Left forelimb (tissue), 1 donor: ENCODE results near the gene CA5A.
"Not testable (repeated sequence)": the region's sequence is repeated elsewhere in the genome, so short reads cannot be mapped to it uniquely, and the experiment has no call there.

Experiments used
- DNase-seq: peaks from one replicate; pipeline ENCODE4 v3.0.0-alpha.2; 2018; ENCODE audit warnings: low spot score

The CA5A gene

GRCh38 chr16:87947356-87948118 lies 11.2 kb upstream of the CA5A start:
- DNase-seq, result no peak

DNA sequence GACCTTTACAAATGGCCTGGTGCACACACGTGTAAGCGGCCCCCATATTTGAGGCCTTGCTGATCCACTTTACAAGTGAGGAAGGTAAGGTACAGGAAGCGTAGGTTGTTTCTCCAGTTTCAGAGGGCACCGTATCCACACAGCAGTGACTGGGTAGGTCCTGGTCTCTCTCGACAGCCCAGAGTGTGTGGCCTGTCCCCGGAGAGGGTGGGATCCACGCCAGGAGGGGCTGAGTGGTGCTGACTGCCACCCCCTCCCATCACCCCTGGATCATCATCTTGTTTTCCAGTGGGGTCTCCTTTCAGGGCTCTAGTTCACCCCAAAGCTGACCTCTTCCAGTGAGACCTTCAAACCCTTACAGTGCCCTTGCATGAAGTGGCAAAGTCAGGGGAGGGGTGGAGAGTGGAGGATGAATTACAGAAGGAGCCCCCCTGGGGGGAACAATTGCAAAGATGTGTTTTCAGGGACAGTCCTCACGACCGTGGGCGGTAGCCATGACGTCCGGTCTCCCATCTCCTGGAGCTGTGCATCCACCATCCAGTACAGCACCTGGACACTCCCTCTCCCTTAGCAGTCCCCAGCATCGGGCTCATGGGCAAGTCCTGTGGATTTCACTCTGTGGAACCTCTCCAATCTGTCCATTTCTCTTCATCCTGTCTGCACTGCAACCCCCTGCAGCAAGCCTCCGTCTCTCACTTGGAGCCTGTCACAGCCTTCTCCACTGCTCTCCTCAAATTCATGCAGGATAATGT lies 10.4 kb upstream of the CA5A start:
- no peak for DNase-seq

GRCh38 chr16:87945351-87946042 lies 9.2 kb upstream of the CA5A start:
- DNase-seq, result no peak

DNA sequence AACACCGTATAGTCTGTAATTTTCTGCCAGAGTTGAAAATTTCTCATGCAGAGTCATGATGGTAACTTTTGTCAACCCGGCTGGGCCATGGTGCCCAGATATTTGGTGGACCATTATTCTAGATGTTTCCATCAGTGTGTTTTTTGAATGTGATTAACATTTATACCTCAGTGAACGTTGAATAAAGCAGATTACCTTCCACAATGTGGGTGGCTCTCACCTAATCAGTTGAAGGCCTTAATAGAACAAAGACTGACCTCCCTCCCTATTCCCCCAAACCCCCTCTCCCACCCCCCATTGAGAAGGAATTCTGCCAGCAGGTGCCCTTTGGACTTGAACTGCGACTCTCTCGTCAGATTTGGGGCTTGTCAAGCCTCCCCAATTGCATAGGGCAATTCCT lies 6.4 kb upstream of the CA5A start:
- DNase-seq, result no peak

DNA sequence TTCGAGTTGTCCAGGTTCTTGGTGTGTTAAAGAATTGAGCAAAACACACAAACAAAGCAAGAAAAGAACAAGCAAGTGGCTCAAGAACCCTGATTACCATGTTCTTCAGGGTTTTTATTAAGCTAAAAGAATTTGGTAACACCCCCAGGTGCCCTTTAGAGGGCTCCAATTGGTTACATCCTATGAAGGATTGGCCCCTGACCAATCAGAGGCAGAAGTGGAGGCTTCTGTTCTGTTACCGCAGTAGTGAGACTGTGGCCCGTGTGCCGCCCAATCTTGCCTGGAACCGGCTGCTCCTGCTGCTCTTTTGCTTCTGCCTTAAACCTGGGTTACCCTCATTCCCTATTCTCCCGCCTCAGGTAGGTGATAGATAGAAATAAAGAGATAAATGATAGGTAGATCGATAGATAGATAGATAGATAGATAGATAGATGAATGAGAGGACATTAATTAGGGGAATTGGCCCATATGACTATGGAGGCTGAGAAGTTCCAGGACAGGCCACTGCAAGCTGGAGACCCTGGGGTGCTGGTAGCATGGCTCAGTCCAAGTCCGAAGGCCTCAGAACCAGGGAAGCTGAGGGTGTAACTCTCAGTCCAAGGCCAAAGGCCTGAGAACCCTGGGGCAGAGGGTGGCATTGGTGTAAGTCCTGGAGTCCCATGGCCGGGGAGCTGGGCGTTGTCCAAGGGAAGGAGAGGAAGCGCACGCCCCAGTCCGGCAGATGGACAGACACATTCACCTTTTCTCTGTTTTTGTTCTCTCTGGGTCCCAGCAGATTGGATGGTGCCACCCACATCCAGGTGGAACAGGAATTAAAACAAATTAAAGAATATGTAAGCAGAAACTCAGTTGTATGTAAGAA lies 3.5 kb upstream of the CA5A start:
- DNase-seq, result no peak

GRCh38 chr16:87938412-87938949 lies 2.2 kb upstream of the CA5A start:
- no peak for DNase-seq

DNA sequence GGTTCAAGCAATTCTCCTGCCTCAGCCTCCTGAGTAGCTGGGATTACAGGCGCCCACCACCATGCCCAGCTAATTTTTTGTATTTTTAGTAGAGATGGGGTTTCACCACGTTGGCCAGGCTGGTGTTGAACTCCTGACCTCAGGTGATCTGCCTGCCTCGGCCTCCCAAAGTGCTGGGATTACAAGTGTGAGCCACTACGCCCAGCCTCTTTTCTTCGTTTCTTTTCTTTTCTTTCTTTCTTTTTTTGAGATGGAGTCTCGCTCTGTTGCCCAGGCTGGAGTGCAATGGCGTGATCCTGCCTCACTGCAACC lies 858 bp upstream of the CA5A start:
- DNase-seq, result not testable (repeated sequence)

DNA sequence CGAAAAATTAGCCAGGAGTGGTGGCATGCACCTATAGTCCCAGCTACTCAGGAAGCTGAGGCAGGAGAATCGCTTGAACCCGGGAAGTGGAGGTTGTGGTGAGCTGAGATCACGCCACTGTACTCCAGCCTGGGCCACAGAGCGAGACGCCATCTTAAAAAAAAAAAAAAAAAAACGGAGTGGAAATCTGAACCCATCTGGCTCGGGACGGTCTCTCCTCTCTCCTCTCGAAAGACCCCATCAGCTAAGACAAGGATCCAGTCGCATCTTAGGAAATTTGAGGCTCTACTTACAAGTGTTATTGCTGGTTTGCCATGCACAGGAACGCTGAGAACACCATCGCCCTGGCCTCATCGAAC lies 334 bp downstream of the CA5A start:
- DNase-seq, result not testable (repeated sequence)

- DNase-seq, result not testable (repeated sequence)
Measured at GRCh38 chr16:87934752-87935425, 1.4 kb downstream of the CA5A start.

- no peak for DNase-seq
Measured at GRCh38 chr16:87933140-87933495, 3.2 kb downstream of the CA5A start.

GRCh38 chr16:87932475-87933139 lies 3.7 kb downstream of the CA5A start:
- DNase-seq, result not testable (repeated sequence)

DNA sequence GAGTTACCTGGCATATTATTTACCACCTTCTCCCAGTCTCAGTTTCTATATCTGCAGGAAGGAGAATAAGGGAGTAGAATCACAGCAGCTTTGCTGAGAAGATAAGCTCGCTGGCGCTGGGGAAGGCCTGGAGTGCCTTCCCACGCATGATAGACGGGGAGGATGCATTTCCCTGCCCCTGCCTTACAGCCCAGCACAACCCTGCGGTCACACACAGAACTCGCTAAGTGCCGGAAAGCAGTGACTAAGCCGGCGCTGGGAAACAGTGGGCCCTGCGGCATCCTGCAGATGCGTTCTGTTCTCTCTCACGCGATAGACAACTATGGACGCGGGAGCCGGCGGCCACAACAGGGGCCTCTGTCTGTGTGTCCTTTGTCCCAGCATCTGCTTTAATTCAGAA lies 4.8 kb downstream of the CA5A start:
- DNase-seq, result no peak

GRCh38 chr16:87930456-87930855 lies 5.9 kb downstream of the CA5A start:
- DNase-seq, result no peak

DNA sequence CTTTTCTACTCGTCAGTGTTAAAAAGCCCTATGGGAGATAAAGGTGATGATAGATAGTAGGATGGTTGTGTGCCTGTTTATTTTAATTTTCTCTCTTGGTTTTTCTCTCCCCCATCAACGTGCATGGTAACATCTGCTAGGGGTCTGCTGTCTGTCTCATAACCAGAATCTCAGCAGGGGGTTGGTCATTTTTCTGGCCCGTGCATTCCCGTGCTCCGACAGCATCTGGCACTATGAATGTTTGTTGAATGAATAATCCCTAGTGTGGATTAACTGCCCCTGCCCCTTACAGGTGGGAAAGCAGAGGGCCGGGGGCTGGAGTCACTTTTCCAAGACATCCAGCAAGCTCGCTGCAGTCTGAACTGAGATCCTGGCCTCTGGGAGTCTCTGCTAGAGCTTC lies 6.3 kb downstream of the CA5A start:
- DNase-seq, result no peak

GRCh38 chr16:87927195-87927562 lies 9.2 kb downstream of the CA5A start:
- no peak for DNase-seq

- DNase-seq, result no peak
Measured at GRCh38 chr16:87926246-87927194, 9.8 kb downstream of the CA5A start.

DNA sequence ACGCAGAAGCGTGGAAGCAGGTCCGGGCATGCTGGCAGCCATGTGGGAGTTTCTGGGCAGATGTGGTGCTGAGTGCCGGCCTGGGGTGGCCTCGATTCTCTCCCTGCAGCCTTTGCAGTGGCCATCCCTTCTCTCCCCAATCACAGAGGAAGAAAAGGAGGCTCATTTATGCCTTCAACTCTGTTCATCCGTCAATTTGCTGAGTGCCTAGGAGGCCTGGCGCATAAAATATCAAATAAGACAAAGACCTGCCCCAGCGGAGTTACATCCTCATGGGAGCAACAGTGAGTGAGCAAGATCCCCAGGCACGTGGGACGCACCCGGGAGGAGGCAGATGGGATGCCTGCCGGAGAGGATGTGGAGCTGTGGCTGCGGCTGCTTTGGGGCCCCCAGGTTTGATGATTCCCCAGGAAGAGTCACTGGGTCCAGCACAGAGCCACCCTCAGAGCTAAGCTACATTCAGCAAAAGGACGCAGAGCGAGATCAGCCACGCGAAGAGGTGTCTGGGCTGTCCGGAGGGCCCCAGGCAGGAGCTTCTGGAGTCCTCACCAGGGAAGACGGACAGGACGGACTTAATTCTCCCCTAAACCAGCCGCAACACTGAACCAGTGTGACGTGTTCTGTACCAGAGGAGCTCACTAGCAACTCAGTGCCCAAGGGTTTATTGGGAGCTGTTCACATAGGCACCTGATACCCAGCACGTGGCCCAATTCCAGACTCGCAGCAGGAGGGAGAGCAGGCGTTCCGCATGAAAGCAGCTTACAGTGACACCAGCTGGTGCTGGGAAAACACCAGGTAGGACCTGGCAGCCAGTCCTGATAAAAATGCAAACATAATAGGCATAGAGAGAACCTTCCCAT lies 11.3 kb downstream of the CA5A start:
- DNase-seq, result no peak

DNA sequence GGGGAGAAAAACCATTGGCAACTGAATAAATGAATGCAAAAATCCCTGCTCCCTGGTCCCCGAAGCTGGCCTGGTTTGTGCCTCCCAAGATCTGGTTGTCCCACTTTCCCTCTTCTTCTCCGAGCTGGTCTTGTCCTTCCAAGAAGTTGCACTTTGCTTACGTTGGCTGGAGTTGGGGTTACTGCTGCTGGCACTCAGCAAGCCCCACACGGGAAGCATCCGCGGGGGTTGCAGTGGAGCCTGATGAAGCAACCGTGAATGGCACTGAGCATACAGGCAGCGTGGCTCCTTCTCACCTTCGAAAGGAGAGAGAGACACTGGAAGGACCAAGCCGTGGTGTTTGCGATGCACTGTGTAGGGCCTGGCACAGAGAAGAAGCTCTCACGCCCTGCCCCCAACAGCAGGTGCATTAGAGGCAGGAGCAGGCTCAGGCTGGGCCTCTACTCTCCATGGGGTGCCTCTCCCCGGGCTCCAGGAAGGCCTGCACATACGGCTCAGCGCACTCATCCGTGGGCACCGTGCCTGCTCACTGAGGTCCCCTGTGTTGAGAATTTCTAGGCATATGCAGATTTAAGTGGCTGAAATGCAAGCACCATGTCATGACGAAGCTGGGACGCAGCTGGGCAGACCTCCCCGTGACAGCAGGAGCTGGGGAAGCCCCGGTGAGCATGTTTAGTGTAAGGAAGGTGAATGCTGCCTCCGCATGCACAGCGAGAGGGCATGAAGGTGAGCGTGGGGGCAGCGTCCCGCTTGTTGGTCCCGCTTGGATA lies 12.1 kb downstream of the CA5A start:
- DNase-seq, result no peak
